ENCODE data around the gene LAMA1.

LAMA1 gene

DNA sequence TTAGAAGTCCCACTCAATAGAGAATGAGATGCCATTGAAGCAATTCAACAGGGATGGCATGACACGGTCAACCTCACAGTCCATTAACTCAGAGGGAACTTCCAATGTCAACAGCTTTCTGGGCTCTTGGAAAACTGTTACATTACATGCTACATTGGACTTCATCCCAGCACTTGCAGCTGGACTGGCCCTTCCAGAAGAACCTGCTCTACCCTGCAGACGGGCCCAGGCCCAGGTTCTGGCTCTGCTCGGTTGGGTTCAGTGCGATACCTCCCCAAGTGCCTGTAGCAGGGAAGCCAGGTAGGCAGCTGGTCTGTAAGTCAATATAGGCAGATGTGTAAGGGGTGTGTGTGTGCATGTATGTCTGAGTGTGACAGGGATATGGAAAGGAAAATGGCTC lies 12.9 kb downstream of the LAMA1 start:
- no peak for DNase-seq

GRCh38 chr18:7102131-7102530 lies 15.5 kb downstream of the LAMA1 start:
- no peak for DNase-seq

DNA sequence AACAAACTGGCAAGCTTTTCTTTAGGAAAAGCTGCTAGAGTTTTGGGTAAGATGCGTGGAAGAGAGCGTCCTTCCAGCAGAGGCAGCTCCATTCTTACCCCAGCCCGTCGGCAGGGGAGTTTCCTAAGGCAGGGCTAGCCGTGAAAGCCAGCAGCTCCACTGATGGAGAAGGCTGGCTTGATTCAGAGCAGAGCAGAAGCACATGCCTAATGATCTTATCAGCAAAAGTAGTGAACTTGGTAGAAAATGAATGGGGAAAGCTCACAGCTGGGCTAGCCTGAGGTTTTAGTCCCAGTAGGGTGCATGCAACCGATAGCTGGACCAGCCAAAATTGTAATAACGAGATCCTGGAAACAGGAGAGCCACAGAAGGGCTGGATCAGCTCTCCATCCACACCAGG lies 20.8 kb downstream of the LAMA1 start:
- DNase-seq = no peak

DNA sequence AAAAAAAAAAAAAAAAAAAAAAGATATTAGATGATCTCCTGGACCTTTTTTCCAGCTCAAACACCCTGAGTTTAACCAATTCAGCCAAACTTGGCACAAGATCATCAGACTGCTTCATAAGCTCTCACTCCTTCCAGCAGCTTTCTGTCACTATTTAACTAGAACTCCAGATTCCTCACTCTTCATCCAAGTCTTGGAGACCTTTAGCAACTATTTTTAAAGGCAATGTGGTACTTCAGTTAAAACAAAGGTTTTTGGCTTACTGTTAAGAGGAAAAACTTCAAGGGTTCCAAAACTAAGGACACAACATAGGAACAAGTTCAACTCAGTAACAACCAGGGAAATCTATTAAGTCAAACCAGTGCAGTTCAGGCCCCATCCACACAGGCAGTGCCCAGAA lies 23.2 kb downstream of the LAMA1 start:
- no peak for DNase-seq

DNA sequence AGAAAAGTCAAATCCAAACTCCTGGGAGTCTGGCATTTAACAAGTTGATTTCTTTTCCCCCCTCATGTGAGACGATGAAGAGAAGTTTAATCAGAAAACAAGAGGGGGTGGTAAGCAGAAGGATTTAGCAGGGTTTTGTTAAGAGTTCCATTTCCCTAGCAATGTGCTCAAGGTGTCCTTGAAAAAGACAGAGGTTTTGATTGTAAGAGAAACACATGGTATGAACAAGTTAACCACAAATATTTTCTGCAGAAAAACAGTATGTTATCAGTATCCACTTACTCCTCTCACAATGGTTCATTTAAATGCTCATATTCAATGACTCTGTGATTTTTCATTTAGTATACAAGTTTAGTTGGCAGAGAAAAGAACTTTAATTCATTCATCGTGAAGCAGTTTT lies 26.8 kb downstream of the LAMA1 start:
- no peak for DNase-seq

DNA sequence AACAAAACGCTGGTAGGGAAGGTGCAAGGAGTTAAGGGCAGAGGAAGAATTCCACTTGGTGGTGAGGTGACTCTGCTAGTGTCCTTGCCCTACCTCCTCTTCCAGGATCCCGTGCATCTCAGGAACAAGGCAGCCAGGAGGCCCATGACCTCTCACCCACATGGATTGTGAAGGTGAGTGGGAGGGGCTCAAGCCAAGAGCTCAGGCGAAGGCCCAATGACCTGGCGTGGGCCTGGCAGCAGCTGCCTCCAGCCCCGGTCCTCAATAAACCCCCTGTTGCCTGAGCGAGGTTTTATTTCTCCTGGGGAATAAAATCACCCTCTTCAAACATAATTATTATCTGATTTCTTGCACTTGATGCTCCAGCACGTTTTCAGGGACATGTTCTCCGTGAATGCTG lies 28.2 kb downstream of the LAMA1 start:
- DNase-seq = no peak

DNA sequence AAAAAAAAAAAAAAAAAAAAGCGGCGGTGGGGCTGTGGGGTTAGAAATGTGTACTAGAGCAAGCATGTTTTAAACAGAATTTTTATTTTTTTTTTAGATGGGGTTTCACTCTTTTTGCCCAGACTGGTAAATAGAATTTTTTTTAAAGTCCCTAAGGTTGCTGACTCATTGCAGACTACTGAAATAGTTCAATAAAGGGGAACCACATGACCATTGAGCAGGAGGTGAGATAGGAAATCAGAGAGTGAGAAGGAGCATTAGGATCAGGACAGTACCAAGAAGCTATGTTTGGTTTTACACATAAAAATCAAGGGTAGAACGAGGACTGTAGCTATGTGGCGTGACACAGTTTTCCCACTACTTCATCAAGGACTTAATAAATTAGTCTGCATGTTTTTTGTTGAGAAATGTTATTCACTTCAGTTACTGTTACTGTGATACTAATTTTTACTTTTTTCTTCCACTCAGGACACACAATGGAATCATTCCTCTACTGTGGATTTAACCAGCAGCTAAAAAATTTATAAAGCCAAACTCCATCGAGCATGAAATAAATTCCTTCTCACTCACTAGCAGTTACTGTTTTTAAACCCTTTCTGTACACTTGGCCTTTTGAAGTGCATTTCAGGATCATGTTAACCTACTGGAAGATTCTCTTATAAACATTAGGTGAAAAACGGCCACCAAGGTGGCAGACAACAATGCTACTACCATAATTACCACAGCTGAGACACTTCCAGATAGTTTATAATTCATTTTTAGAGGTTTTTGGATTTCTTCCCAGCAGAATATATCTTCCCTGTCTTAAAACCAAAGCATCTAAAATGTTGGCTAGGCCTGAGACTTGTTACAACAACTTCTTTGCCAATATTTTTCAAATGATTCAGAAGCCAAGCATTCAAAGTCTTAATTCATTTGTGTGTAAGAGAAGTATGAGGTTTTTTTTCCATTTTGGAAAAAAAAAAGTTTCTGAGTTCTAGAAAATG lies 33.2 kb downstream of the LAMA1 start:
- no peak for DNase-seq

DNA sequence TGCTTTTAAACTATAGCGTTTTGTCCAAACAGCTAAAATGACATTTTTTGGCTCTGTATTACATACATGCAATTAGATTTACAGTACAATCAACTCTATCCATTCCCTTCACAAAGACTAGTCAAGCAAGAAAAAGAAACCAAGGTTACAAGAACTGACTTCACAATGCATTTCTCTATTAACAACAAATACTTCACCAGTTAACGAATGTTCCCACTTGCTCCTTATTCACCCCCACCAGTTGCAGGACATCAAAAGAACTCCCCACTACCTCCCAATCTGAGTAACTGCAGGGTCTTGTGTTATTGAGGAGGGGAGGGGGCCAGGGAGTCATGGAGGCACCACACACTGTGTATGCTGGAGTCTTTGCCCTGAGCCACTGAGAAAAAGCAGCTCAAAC lies 34.9 kb downstream of the LAMA1 start:
- no peak for DNase-seq

DNA sequence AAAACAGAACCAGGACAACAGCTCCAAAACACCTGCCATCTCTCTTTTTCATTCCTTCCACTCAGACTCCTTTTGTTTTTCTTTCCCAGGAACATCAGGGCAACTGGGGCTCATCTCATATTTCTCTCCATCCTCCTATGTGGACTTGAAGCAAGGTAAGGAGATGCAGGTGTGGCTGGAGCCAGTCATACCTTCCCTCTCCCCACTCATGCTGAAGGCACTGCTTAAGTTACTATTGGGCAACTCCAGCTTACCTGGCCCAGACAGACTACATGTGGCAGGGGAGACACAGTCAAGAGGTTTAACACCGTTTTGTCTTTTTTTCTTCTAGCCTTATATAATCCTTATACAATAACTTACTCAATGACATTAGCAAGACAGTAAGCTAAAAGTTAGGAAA lies 38.4 kb downstream of the LAMA1 start:
- DNase-seq = no peak

DNA sequence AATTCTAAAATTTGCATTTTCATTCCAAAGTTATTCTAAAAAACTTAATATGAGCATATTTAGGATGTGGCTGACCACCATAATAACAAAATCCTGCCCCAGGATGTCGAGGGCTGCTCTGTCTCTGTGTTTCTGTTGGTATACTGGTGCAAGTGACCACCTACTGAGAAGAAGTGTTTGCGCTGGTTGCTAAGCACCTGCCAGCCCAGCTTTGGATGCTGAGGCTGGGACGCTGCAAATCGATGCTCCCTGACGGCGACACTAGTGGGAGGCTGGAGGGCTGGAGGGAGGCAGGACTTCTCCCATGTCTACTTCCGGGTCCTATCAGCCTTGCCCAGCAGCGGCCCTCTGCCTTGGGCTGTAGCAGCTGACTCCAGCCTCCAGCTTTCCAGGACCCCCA lies 45.0 kb downstream of the LAMA1 start:
- DNase-seq = no peak

DNA sequence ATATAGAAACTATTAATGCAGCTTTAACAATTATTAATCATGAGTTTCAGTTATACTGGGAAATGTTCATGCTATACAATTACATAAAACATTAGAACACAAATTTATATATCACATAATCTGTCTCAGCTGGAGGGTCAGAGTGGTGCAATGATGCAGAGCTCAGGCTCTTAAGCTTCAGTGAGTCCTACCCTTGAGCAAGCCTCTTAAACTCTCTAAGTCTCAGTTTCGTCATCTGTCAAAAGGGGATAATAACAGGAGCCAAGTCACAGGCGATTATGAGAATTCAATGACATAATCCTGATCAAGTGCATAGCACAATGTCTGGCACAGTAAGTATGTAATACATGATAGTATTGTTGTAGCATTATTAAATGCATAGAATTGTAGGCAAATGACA lies 46.0 kb downstream of the LAMA1 start:
- no peak for DNase-seq

- no peak for DNase-seq
These were observed 47.1 kb downstream of the LAMA1 start for GRCh38 chr18:7070466-7070865.

DNA sequence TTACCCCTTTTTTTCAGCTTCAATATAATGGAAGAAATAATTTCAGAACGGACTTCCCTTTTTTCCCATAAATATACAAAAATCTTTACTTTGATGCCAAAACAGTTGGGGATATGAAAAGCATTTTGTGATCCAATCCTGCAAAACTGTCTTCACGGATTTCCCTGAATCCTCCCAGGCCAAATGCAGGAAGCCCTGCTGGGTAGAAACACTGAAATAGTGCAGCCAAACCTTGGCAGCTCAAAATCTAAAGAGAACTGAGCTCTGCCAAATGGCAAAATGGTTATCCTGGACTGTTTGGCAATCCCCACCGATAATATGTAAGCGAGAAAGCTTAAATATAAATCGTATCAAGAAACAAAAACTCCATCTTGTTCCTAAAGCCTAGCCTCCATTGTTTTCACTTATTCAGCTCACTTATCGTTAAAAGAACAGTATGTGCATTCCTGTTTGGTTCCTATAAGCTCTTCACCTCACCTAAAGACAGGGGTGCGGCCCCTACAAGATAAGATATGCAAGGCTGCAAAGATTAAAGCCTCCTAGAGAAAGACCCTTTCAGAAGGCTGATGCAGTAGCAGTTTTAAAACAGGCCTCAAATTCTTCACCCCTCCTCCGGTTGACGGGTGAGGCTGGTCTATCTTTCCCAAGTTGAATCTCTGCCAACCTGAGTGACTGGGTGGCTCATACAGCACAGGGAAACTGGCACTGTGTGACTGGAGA lies 48.6 kb downstream of the LAMA1 start:
- DNase-seq = no peak

GRCh38 chr18:7066965-7067555 lies 50.5 kb downstream of the LAMA1 start:
- no peak for DNase-seq

DNA sequence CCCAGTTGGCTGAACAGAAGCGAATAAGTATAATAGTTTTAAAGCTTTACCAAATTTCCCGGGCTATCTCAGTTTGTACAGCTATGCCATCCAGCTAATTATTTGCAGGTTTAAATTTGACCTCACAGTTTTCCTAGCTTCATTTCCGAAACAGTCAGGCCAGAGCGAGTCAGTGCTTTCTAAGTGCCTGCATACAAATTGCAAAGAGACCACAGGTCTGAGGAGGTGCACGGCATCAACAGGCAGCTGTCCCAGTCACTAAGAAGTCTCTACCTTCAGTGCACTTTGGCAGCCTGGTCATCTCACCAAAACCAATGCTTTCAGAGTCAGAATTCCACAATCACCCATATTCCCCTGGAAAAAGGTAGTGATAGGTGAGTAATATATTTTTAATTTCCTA lies 51.9 kb downstream of the LAMA1 start:
- no peak for DNase-seq

- no peak for DNase-seq
These were observed 53.3 kb downstream of the LAMA1 start for GRCh38 chr18:7064346-7064745.

DNA sequence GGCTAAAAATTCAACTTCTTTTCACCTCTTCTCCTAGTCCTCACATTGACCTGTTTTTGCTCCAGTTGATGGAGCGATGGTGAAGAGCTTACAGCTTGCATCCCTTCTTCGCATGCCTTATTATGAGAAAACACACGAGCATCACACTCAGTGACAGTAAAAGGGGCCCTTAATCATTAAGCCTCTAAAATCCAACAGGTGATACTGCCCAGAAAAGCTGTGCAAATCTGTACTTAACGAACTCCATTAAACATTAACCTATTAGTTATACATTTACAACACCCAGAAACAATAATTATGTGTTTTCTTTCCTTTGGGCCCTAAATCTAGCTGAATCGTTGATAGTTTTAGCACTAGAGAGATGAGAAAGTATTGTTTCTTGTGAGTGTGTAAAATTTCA lies 54.8 kb downstream of the LAMA1 start:
- no peak for DNase-seq

GRCh38 chr18:7062236-7062635 lies 55.4 kb downstream of the LAMA1 start:
- DNase-seq = no peak

- no peak for DNase-seq
These were observed 58.3 kb downstream of the LAMA1 start for GRCh38 chr18:7059276-7059675.

GRCh38 chr18:7056026-7056425 lies 61.6 kb downstream of the LAMA1 start:
- no peak for DNase-seq

- DNase-seq = no peak
These were observed 67.6 kb downstream of the LAMA1 start for GRCh38 chr18:7049951-7050350.

- DNase-seq = no peak
These were observed 69.5 kb downstream of the LAMA1 start for GRCh38 chr18:7048081-7048480.

DNA sequence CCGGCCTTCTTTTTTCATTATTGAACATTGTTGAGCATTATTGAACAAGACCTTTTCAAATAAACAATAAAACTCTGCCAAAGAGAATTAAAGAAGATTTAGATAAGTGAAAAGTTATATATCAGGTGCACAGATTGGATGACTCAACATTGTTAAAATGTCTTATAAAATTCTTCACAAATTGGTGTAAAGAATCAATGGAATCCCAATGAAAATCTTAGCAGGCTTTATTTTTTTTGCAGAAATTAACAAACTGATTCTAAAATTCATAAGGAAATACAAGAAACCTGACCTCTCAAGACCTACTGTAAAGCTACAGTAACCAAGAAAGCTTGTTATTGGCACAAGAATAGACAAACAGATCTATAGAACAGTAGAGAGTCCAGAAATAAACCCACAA lies 70.3 kb downstream of the LAMA1 start:
- DNase-seq = no peak

- DNase-seq = no peak
These were observed 79.2 kb downstream of the LAMA1 start for GRCh38 chr18:7038330-7038851.
